GM21367 (cell line): ENCODE data around the gene HS3ST3B1.

ENCODE experiments used
- ATAC-seq: cut with Tn5 transposase; IDR thresholded peaks from one replicate; pipeline ENCODE4 v1.9.1; 2021; ENCODE audit not compliant: unreplicated experiment

Gene HS3ST3B1

DNA sequence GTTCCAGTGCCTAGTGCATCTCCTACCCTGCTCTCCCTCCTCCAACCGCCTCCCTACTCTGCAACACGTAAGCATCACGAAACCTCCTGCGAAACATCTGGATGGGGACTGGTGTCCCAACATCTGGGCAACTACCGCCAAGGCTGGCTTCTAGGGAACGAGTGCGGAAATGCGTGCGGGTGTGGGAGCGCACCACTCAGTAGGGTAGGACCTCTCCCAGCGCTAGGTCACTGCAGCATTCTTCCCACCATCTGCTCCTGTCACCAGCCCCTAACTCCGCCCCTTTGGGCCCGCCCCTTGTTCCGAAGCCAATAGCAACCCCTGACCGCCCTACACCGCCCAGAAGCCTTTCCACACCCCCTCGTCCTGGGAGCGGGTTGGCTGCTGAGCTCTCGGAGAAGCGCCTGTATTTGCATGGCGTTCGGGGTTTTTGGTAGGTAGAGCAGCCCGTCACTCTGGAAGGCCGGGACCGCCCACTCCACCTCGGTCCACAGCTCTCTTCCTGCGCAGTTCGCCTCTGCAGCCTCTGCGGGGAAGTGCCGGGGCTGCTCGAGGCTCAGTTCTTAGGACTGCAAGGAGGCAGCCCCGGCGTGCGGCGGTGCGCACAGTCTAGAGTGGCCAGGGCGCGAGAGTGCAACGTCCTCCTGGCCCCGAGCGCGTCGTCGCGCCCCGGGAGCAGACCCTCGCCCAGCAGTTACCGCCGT lies at the start of gene HS3ST3B1:
Gene HS3ST3B1 (plus strand): TSS at position 507 of the 704 bp plus-strand sequence. CDS start 438 bp downstream, outside the sequence.
- peak; percentile 87 for ATAC-seq

DNA sequence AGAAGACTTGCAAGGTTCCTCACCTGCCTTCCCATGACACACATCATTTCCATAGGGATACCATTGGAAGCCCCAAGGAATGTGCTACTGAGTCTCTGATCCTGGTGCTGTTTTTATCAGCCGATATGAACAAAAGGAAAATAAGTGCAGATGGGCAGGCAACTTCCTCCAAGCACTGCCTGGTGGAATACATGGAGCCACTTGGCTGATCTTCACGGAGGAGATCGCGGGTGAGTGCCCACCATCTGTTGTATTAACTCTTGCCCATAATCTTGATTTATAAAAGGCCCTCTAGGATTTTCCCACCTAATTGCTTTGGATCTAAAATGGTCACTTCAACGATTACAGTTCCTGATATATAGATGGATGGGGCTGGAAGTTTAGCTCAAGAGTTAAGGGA lies 39.5 kb upstream of the HS3ST3B1 start:
- no peak for ATAC-seq

DNA sequence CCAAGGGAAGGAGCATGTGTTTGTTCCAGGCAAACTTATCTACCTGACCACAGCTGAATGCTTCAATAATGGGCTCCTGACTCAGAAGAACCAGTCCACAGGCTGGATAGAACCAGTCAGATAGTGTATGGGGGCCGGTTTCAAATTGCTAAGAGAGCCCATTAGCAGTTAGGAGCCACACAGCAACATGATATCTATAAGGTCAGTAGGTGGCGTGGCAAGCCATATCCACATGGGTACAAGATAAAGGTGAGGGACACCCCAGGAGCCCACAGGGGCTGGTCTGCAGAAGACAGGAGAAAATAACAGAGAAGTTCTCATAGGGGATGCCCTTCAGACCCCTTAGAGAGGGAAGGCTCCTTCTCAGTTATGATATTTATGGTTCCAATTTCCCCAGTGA lies 32.6 kb upstream of the HS3ST3B1 start:
- no peak for ATAC-seq

DNA sequence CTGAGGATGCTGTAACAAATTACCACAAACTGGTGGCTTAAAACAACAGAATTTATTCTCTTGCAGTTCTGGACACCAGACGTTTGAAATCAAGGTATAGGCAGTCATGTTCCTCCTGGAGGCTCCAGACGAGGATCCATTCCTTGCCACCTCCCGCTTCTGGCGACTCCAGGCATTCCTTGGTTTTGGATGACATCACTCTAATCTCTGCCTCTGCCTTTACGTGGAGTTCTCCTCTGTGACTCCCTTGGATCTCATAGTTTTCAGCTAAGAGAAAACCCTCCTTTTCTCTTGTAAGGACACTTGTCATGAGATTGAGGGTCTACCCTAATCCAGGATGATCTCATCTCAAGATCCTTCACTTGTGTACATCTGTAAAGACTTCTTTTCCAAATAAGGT lies 31.4 kb upstream of the HS3ST3B1 start:
- no peak for ATAC-seq

GRCh38 chr17:14270508-14270907 lies 30.4 kb upstream of the HS3ST3B1 start:
- ATAC-seq = no peak

GRCh38 chr17:14276535-14277250 lies 24.2 kb upstream of the HS3ST3B1 start:
- no peak for ATAC-seq

GRCh38 chr17:14281530-14281929 lies 19.4 kb upstream of the HS3ST3B1 start:
- no peak for ATAC-seq

GRCh38 chr17:14282726-14283125 lies 18.2 kb upstream of the HS3ST3B1 start:
- no peak for ATAC-seq

GRCh38 chr17:14289162-14289561 lies 11.7 kb upstream of the HS3ST3B1 start:
- no peak for ATAC-seq

DNA sequence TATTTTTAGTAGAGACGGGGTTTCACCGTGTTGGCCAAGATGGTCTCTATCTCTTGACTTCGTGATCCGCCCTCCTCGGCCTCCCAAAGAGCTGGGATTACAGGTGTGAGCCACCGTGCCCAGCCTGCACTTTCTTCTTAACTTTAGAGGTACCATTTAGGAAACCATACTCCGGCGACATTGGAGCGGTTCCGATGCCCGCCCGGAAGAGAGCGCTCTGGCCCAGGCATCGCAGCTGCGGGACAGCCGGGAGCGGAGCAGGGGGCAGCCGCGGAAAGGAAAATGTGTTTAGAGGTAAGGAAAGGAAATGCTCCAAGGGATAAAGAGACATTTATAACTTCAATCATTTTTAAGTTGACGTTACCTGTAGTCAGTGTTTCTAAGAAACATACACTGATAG lies 6.0 kb upstream of the HS3ST3B1 start:
- ATAC-seq = no peak

DNA sequence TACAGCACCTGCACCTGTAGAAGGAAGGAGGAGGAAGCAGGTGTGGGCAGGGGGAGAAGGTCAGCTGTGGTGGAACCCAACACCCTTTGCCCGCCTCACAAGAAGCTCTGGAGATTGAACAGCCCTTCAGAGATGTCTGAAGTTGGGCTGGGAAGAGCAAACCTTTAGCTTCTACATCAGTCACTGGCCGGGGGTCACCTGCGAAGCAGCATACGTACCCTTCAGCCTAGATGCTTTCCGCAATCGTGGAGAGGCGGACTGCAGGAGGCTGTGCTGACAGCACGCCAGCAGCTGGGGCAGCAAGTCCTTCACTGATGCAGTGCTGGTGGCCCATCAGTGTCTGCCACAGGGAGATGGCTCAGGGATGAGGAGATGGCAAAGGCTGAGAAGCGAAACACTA lies 5.2 kb upstream of the HS3ST3B1 start:
- no peak for ATAC-seq

DNA sequence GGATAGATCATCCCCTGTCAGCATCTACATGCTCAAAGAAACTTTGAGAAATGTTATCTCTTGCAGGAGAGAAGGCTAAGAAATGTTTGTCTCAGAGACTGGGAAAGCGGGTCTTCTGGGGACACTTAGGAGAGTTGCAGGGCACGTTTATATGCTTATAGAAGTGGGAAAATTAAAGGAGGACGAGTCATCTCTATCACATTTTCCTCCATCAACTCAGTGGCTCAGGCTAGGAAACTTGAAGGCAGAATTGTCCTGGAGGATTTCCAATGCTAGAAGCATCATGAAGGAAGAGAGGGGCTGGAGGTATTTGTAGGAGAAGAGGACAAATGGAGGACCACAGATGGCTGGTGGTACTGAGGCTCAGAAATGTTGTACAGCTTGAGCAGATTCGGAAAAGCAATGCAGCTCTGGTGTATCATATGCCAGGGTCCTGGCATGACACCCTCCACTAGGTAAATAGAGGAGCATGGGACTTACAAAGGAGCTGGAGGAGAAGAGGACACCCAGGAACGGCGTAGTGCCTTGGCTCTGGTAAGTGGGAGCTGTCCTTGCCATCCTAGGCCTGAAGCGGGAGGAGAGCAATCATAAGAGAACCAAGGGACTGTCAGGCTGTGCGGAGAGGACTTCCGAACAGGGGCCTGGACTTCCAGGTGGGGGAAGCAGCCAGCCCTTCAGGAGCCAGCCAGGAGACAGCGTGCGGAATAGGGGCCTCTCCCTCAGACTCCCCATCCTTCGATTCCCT lies 4.5 kb upstream of the HS3ST3B1 start:
- ATAC-seq = no peak

DNA sequence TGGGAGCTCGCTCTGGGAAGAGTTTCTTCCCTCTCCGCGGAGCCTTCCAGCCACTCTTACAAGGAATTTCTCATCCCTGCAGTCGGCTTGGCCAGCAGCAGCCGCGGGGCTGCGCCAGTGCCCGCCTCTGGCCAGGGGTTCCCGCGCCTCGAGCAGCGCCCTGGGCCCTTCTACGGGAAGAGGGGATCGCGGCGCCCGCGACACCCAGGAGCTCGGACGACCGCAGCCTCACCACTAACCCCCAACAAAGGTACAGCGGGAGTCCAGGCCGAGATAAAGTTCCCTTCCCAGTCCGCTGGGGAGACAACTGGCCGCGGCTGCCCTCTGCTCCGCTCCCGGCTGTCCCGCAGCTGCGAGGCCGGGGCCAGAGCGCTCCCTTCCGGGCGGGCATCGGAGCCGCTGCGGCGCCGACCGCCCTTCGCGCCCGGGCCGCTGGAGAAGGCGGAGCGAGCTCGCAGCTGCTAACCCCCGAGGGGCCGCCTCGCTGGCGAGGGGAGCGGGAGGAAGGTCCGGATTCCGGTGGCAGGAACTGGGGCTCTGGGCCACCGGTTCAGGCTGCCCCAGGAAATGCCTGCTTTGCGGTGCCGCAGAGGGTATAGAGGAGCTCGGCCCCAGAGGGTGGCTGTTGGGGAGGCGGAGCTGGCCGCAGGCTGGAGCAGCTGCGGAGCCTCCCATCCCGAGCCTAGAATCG lies 3.6 kb upstream of the HS3ST3B1 start:
- no peak for ATAC-seq

GRCh38 chr17:14298221-14298946 lies 2.5 kb upstream of the HS3ST3B1 start:
- ATAC-seq = no peak

GRCh38 chr17:14298947-14299279 lies 2.0 kb upstream of the HS3ST3B1 start:
- ATAC-seq = no peak

- no peak for ATAC-seq
Observed at GRCh38 chr17:14299280-14300141, 1.4 kb upstream of the HS3ST3B1 start.

DNA sequence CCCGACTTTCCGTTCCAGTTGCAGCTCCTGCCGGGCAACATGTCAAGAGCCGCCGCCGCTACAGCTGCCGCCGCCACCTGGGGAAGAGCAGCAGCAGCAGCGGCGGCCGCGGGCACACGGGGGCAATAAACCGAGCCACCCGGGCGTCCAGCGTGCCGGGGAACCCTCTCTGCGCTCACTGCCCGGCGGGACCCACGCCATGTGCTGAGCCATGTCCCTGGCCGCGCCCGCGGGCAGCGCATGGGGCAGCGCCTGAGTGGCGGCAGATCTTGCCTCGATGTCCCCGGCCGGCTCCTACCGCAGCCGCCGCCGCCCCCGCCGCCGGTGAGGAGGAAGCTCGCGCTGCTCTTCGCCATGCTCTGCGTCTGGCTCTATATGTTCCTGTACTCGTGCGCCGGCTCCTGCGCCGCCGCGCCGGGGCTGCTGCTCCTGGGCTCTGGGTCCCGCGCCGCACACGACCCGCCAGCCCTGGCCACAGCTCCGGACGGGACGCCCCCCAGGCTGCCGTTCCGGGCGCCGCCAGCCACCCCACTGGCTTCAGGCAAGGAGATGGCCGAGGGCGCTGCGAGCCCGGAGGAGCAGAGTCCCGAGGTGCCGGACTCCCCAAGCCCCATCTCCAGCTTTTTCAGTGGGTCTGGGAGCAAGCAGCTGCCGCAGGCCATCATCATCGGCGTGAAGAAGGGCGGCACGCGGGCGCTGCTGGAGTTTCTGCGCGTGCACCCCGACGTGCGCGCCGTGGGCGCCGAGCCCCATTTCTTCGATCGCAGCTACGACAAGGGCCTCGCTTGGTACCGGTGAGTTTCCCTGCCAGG lies 604 bp downstream of the HS3ST3B1 start:
- no peak for ATAC-seq

GRCh38 chr17:14302091-14302430 lies 1.2 kb downstream of the HS3ST3B1 start:
- ATAC-seq = no peak

GRCh38 chr17:14302431-14303099 lies 1.7 kb downstream of the HS3ST3B1 start:
- peak; percentile 53 for ATAC-seq
